OCI-LY7 (cell line): ENCODE results near the gene UQCRQ.

ENCODE experiments used
- EZH2phosphoT487 ChIP-seq: fragments of 200-600 bp; sonication (generic); IDR thresholded peaks from 2 replicates; pipeline ENCODE4 v1.6.1; 2018; ENCODE audit warnings: low read depth, borderline replicate concordance, mild to moderate bottlenecking, mixed run types, antibody characterized with exemption, low read length, moderate library complexity, mixed read lengths
- TF ChIP-seq, protein P1 (sequence below): fragments of 200-600 bp; sonication (generic); conservative IDR thresholded peaks from 2 replicates; pipeline ENCODE4 v1.5.1; 2014; ENCODE audit warnings: mild to moderate bottlenecking, antibody characterized with exemption, low read length, moderate library complexity, mixed read lengths

GRCh38 chr5:132884548-132884947 is 18.1 kb downstream of the UQCRQ start:
- TF ChIP-seq, protein P1, sequence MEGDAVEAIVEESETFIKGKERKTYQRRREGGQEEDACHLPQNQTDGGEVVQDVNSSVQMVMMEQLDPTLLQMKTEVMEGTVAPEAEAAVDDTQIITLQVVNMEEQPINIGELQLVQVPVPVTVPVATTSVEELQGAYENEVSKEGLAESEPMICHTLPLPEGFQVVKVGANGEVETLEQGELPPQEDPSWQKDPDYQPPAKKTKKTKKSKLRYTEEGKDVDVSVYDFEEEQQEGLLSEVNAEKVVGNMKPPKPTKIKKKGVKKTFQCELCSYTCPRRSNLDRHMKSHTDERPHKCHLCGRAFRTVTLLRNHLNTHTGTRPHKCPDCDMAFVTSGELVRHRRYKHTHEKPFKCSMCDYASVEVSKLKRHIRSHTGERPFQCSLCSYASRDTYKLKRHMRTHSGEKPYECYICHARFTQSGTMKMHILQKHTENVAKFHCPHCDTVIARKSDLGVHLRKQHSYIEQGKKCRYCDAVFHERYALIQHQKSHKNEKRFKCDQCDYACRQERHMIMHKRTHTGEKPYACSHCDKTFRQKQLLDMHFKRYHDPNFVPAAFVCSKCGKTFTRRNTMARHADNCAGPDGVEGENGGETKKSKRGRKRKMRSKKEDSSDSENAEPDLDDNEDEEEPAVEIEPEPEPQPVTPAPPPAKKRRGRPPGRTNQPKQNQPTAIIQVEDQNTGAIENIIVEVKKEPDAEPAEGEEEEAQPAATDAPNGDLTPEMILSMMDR = no peak
- no peak for TF ChIP-seq EZH2phosphoT487
